H1 (cell line): ENCODE results near the gene NECTIN1. TPM values are rescaled to one million over a fixed set of nuclear protein-coding genes. Genes with fewer than 3 reads are reported as not detected.

Experiments
- USF2 ChIP-seq: IDR thresholded peaks from 2 replicates; pipeline ENCODE4 v1.6.1; 2011; ENCODE audit warnings: low read length, improper control_type of control experiment
- polyA plus RNA-seq, 7 experiments: library from polyadenylated mRNA; depleted of rRNA in 3 of 7; stranded (reverse) in 5 of 7; unstranded in 2 of 7; fragments of >200 nt in 5 of 7; fragments of 200-250 nt in 2 of 7; gene quantifications; 1 replicate in 5 of 7; 2 replicates in 1 of 7; 4 replicates in 1 of 7; pipeline versions ENCODE4 v1.2.1 to v1.2.3, GENCODE V29; 2011 to 2013; ENCODE audit warnings: missing spikeins in 2 of 7, mixed read lengths in 2 of 7
- total RNA-seq: library from RNA; stranded (reverse); fragmentation: NEBNext Ultra II Directional; extraction: Animal tissue kit (Norgen Biotek cat#: 25700); gene quantifications from 2 replicates; pipeline ENCODE4 v1.2.1, GENCODE V29; 2021

NECTIN1 gene
- total and polyA plus RNA-seq, 2 of the 8 experiments (the other 6 are each of a cell fraction or from before 2014, with no cell fraction given) = 43.2 to 97.7 TPM

DNA sequence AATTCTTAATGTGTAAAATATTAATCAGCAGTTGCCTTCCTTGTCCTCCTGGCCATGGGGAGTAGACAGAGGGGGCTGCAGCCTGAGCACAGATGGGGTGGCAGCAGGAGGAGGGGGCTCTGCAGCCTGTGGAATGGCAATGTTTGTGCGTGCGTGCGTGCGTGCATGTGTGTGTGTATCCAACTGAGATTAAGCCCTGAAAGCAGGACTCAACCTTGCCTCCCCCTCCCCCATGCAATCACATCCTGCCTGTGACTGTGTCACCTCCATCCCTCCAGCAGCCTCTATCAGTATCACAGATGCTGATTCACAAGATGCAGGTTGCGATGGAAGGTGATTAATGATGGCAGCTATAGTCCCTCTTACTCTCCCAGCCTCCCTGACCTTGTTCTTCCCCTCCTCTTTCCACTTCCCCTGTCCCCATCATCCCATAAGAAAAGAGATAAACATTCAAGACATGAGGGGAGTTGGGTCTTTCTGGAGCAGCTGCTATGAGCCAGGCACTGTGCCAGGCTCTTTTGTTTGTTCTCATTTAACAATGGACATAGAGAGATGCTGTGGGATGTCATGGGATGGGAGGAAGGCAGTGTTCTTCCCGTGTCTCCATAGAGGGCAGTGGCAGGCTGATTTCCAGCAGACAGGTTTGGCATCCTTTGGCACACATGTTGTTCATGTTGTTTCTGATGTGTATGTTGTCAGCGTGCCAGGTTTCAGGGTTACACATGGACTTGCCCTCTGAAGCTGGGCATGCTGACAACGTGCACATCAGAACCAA lies 43.8 kb upstream of the NECTIN1 start (continued):
- no peak for TF ChIP-seq USF2
